Mucosa of descending colon (tissue), 3 donors: ENCODE results near the gene C11orf42. TPM values are rescaled to one million over a fixed set of nuclear protein-coding genes. Genes with fewer than 3 reads are reported as not detected.

Experiments used
- ATAC-seq: fragments of 200-7000 bp; cut with Tn5 transposase; one replicate; pipeline ENCODE4 v1.9.1; 2020; ENCODE audit warnings: mild to moderate bottlenecking, moderate library complexity
- DNase-seq, 3 donors: peaks; one replicate each; pipeline ENCODE4 v3.0.0-alpha.2; 2020
- H3K36me3 ChIP-seq: fragments of 200-600 bp; one replicate; pipeline ENCODE4 v1.8.0; 2021; ENCODE audit warnings: low read depth, mild to moderate bottlenecking
- H3K4me1 ChIP-seq: fragments of 200-600 bp; one replicate; pipeline ENCODE4 v1.8.0; 2021; ENCODE audit warnings: low read depth, mild to moderate bottlenecking
- H3K4me3 ChIP-seq: fragments of 200-600 bp; one replicate; pipeline ENCODE4 v1.8.0; 2021; ENCODE audit warnings: mild to moderate bottlenecking
- H3K9me3 ChIP-seq: fragments of 200-600 bp; one replicate; pipeline ENCODE4 v1.8.0; 2021; ENCODE audit warnings: mild to moderate bottlenecking
- intact Hi-C, 2 donors: fragments of 100-400 bp; cut with DNase I in 1 of 2; cut with micrococcal nuclease in 1 of 2; formaldehyde crosslinking; loops; one replicate each; pipeline versions ENCODE4 v1.11.0 to v1.11.1; 2022; cut with DNase I, micrococcal nuclease
- total RNA-seq, 3 donors: library from RNA; stranded (reverse); fragmentation: NEBNext Ultra II Directional in 2 of 3; extraction: Animal tissue kit (Norgen Biotek cat#: 25700) in 2 of 3; gene quantifications; one replicate each; pipeline versions ENCODE4 v1.2.1 to v1.2.4, GENCODE V29; 2021 to 2023
- TF ChIP-seq, protein P1 (sequence below): fragments of 200-600 bp; IDR thresholded peaks from one replicate; pipeline ENCODE4 v1.8.0; 2022; ENCODE audit warnings: antibody characterized with exemption, mild to moderate bottlenecking
- donor health status: DM: no; HTN: no; CAD: no; lungs with moderate emphysema.
- donor health status: DM: no; HTN: no; CAD: no.
- donor health status: DM: no; HTN: yes; CAD: no.

Gene C11orf42
- total RNA-seq, 3 donors from 2014 or later = not detected

DNA sequence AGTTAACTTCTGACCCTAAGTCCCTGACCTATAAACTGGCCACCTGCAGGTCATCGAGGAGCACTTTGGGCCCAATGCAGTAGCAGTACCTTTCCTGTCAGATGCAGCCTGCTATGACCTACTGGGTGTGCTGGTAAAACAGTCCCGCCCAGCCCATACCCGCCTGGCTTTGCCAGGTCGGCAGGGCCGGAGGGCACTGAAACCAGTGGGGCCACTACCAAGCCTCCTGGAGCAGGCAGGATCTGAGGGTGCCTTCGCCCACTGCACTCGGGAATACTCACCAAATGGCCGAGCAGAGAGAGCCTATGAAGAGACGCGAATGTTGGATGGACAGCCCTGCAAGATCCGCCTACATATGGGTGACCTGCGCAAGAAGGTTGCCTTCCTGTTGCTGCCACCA is 4.4 kb downstream of the C11orf42 start:
- peaks cover 12% of the 10 kb centered on the region for H3K36me3 ChIP-seq
- TF ChIP-seq, protein P1, sequence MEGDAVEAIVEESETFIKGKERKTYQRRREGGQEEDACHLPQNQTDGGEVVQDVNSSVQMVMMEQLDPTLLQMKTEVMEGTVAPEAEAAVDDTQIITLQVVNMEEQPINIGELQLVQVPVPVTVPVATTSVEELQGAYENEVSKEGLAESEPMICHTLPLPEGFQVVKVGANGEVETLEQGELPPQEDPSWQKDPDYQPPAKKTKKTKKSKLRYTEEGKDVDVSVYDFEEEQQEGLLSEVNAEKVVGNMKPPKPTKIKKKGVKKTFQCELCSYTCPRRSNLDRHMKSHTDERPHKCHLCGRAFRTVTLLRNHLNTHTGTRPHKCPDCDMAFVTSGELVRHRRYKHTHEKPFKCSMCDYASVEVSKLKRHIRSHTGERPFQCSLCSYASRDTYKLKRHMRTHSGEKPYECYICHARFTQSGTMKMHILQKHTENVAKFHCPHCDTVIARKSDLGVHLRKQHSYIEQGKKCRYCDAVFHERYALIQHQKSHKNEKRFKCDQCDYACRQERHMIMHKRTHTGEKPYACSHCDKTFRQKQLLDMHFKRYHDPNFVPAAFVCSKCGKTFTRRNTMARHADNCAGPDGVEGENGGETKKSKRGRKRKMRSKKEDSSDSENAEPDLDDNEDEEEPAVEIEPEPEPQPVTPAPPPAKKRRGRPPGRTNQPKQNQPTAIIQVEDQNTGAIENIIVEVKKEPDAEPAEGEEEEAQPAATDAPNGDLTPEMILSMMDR = no peak

DNA sequence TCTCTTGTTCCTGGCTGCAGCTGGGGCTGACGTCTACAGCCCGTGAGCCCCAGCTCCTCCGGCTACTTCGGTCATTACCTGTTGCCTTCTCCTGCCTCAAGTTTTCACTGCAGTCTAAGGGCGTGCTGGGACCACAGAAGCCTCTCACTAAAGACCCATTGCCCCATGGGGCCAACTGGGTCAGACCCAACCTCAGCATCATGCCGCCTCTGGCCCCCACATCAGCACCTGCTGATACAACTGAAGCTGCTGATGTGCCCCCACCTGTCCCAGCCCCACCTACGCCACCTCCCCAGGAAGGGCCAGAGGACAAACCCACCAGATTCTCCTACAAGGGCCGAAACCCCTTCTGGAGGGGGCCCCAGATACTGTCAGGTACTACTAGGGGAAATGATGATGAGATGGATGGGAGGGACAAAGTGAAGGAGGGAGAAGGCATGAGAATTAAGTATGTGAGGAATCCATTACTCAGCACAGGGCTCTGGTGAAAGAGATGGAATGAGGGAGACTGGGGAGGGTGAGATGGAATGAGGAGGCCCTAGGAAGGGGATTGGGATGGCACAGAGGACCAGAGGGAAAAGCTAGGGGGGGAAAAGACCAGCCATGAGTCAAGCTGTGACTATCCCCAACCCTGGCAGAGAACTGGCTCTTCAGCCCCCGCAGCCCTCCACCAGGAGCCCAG is 5.1 kb downstream of the C11orf42 start:
- ATAC-seq = peak; percentile 10
- intact Hi-C loops = no loop called here

More for the DNA sequence above, 4.4 kb downstream of the C11orf42 start:
- Histone ChIP-seq H3K4me1 (no peaks in the 10 kb centered on the region), H3K4me3 (no peak overlapping the region), H3K9me3 (no peaks in the 10 kb centered on the region)
- DNase-seq (no peak), ATAC-seq (peak; percentile 16)
- intact Hi-C loops = no loop called here

DNA sequence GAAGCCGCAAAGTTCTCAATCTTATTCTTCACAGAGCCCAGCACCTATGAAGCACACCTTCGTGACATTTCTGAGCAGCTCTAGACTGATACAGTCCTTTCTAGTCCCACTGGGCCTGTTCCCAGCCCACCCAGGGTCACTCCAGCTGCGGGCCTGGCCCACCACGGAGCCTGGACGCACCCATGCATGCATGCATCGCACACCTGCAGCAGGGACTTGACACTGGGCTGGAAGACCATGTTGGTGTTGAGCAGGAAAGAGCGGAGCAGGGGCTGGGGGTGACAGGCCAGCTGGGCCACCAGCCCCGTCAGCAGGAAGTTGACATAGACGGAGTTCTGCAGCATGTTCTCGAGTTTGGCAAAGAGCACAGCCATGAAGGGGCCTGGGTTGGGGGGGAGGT is 9.2 kb downstream of the C11orf42 start:
- Histone ChIP-seq H3K36me3 (peaks cover 26% of the 10 kb centered on the region), H3K9me3 (no peaks in the 10 kb centered on the region), H3K4me1 (no peaks in the 10 kb centered on the region), H3K4me3 (no peak overlapping the region)
- ATAC-seq (no peak), DNase-seq (no peak)
- intact Hi-C loops = no loop called here
- TF ChIP-seq, protein P1 = no peak

More for the DNA sequence above, 5.1 kb downstream of the C11orf42 start:
- TF ChIP-seq, protein P1 = no peak
- Histone ChIP-seq H3K9me3 (no peaks in the 10 kb centered on the region), H3K4me1 (no peaks in the 10 kb centered on the region), H3K36me3 (peaks cover 13% of the 10 kb centered on the region), H3K4me3 (no peak overlapping the region)
- DNase-seq = no peak

DNA sequence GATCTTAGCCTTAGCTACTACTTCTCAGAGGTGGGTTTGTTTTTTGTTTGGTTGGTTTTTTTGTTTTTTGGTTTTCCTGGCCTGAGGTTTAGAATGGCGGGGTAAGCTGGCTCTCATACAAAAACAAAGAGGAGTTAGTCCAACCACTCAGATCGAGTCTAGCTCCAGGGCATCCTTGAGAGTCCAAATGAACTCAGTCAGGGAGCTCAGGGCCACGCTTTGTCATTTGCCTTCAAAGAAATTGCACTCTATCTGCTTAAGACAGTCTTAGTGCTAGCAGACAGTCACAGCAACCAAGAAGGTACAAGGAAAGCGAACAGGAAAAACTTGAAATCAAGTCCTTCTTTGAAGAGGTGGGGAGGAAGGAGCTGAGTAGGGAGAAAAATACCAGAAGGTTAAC is 11.1 kb downstream of the C11orf42 start:
- ATAC-seq (no peak), DNase-seq (no peak)
- no peaks in the 10 kb centered on the region for H3K9me3 ChIP-seq
- peaks cover 4% of the 10 kb centered on the region for H3K4me1 ChIP-seq
- H3K4me3 ChIP-seq = no peak overlapping the region
- TF ChIP-seq, protein P1 = no peak
- H3K36me3 ChIP-seq = peaks cover 25% of the 10 kb centered on the region
- intact Hi-C loops = no loop called here

DNA sequence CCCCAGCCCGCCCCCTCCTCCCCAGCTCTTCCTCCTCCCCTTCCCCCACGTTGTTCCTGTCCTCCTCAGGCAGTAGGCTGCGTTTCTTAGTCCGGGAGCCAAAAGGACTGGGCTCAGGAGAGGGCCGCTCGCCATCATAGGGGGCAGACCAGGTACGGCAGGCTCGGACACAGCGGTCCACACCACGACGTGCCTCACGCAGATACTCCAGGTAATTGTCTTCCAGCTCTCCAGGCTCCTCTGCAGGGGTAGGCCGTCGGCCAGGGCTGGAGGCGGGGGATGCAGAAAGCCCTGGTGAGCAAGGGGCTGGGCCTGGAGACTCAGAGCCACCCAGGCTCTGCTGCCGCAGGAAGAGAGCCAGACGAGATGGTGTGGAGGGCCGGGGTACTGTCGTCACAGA is 12.4 kb downstream of the C11orf42 start:
- Histone ChIP-seq H3K36me3 (peaks cover 24% of the 10 kb centered on the region), H3K4me3 (no peak overlapping the region), H3K9me3 (no peaks in the 10 kb centered on the region), H3K4me1 (peaks cover 4% of the 10 kb centered on the region)
- TF ChIP-seq, protein P1 = no peak
- ATAC-seq = no peak
- intact Hi-C loops = no loop called here
- DNase-seq = no peak
